Upper lobe of right lung (tissue), 1 donor: ENCODE data around the gene SYK. TPM values are rescaled to one million over a fixed set of nuclear protein-coding genes. Genes with fewer than 3 reads are reported as not detected.

ENCODE experiments used
- ATAC-seq: fragments of 200-7000 bp; cut with Tn5 transposase; one replicate; pipeline ENCODE4 v1.9.1; 2020; ENCODE audit warnings: mild to moderate bottlenecking, moderate library complexity
- DNase-seq: peaks from one replicate; pipeline ENCODE4 v3.0.0-alpha.2; 2020
- H3K27ac ChIP-seq: fragments of 200-600 bp; one replicate; pipeline ENCODE4 v1.8.0; 2022
- H3K27me3 ChIP-seq: fragments of 200-600 bp; one replicate; pipeline ENCODE4 v1.8.0; 2022; ENCODE audit warnings: mild to moderate bottlenecking
- H3K36me3 ChIP-seq: fragments of 200-600 bp; one replicate; pipeline ENCODE4 v1.8.0; 2022
- H3K4me1 ChIP-seq: fragments of 200-600 bp; one replicate; pipeline ENCODE4 v1.8.0; 2022
- H3K4me3 ChIP-seq: fragments of 200-600 bp; one replicate; pipeline ENCODE4 v1.8.0; 2022; ENCODE audit warnings: mild to moderate bottlenecking
- H3K9me3 ChIP-seq: fragments of 200-600 bp; one replicate; pipeline ENCODE4 v1.8.0; 2022
- CTCF ChIP-seq: fragments of 200-600 bp; IDR thresholded peaks from one replicate; pipeline ENCODE4 v1.8.0; 2022; ENCODE audit warnings: antibody characterized with exemption
- intact Hi-C: fragments of 100-400 bp; cut with DNase I; formaldehyde crosslinking; loops from one replicate; pipeline ENCODE4 v1.11.0; 2022
- total RNA-seq: library from RNA; stranded (reverse); fragmentation: NEBNext Ultra II Directional; extraction: Animal tissue kit (Norgen Biotek cat#: 25700); gene quantifications from one replicate; pipeline ENCODE4 v1.2.1, GENCODE V29; 2021
- donor health status: DM: no; HTN: yes; CAD: no; lungs with severe emphysema.

Gene SYK
- total RNA-seq, 1 donor from 2014 or later = 63.8 TPM

- ATAC-seq (no peak), DNase-seq (no peak)
- no peaks in the 10 kb centered on the region for H3K9me3 ChIP-seq
- no peak for TF ChIP-seq CTCF
- H3K27me3 ChIP-seq = no peaks in the 10 kb centered on the region
- H3K36me3 ChIP-seq = no peaks in the 10 kb centered on the region
- H3K4me1 ChIP-seq = peaks cover 4% of the 10 kb centered on the region
- intact Hi-C loops = no loop called here
- H3K27ac ChIP-seq = no peak overlapping the region
- no peak overlapping the region for H3K4me3 ChIP-seq
Observed at GRCh38 chr9:90925581-90926257, 124.1 kb downstream of the SYK start.

- H3K9me3 ChIP-seq = no peaks in the 10 kb centered on the region
- intact Hi-C loops = no loop called here
- ATAC-seq (no peak), DNase-seq (no peak)
- no peak for TF ChIP-seq CTCF
- no peak overlapping the region for H3K4me3 ChIP-seq
- no peaks in the 10 kb centered on the region for H3K4me1 ChIP-seq
- H3K27me3 ChIP-seq = no peaks in the 10 kb centered on the region
- no peaks in the 10 kb centered on the region for H3K36me3 ChIP-seq
- no peak overlapping the region for H3K27ac ChIP-seq
Observed at GRCh38 chr9:90926936-90927335, 125.3 kb downstream of the SYK start.

- Histone ChIP-seq H3K9me3 (no peaks in the 10 kb centered on the region), H3K4me1 (no peaks in the 10 kb centered on the region), H3K27ac (no peak overlapping the region), H3K36me3 (no peaks in the 10 kb centered on the region), H3K27me3 (no peaks in the 10 kb centered on the region), H3K4me3 (no peak overlapping the region)
- TF ChIP-seq CTCF = no peak
- intact Hi-C loops = no loop called here
- ATAC-seq (no peak), DNase-seq (no peak)
Observed at GRCh38 chr9:90927496-90927895, 125.9 kb downstream of the SYK start.

- no peak for ATAC-seq
- Histone ChIP-seq H3K9me3 (no peaks in the 10 kb centered on the region), H3K36me3 (no peaks in the 10 kb centered on the region), H3K27me3 (no peaks in the 10 kb centered on the region), H3K4me1 (no peaks in the 10 kb centered on the region), H3K4me3 (no peak overlapping the region), H3K27ac (no peak overlapping the region)
- intact Hi-C loops = no loop called here
- no peak for DNase-seq
- TF ChIP-seq CTCF = no peak
Observed at GRCh38 chr9:90929626-90930025, 128.0 kb downstream of the SYK start.

GRCh38 chr9:90933468-90933867 is 131.8 kb downstream of the SYK start:
- no peaks in the 10 kb centered on the region for H3K9me3 ChIP-seq
- no peak overlapping the region for H3K27ac ChIP-seq
- intact Hi-C loops = no loop called here
- H3K4me1 ChIP-seq = no peaks in the 10 kb centered on the region
- no peak for TF ChIP-seq CTCF
- H3K27me3 ChIP-seq = no peaks in the 10 kb centered on the region
- ATAC-seq (no peak), DNase-seq (no peak)
- no peak overlapping the region for H3K4me3 ChIP-seq
- H3K36me3 ChIP-seq = no peaks in the 10 kb centered on the region

GRCh38 chr9:90939351-90939750 is 137.7 kb downstream of the SYK start:
- no peaks in the 10 kb centered on the region for H3K27me3 ChIP-seq
- H3K4me1 ChIP-seq = no peaks in the 10 kb centered on the region
- no peak for ATAC-seq
- no peak for DNase-seq
- intact Hi-C loops = no loop called here
- no peaks in the 10 kb centered on the region for H3K36me3 ChIP-seq
- H3K4me3 ChIP-seq = no peak overlapping the region
- no peak for TF ChIP-seq CTCF
- no peak overlapping the region for H3K27ac ChIP-seq
- H3K9me3 ChIP-seq = no peaks in the 10 kb centered on the region
